GM06990 (cell line): ENCODE measurements around the gene CCSER1.

Source experiments
- DNase-seq: peaks from one replicate; pipeline ENCODE4 v3.0.0-alpha.2; 2011; ENCODE audit not compliant: insufficient read length; ENCODE audit errors: extremely low read depth
- H3K27me3 ChIP-seq: replicated peaks from 2 replicates; pipeline ENCODE4 v1.6.0; 2011; ENCODE audit warnings: low read length; ENCODE audit not compliant: control insufficient read depth, insufficient read depth
- H3K36me3 ChIP-seq: 2 replicates; pipeline ENCODE4 v1.5.1; 2011; ENCODE audit warnings: low read length; ENCODE audit not compliant: control insufficient read depth, insufficient read depth
- H3K4me3 ChIP-seq: replicated peaks from 2 replicates; pipeline ENCODE4 v1.5.1; 2011; ENCODE audit warnings: low read depth, mild to moderate bottlenecking, control low read depth, low read length
- TF ChIP-seq, protein P1 (sequence below): IDR thresholded peaks from 2 replicates; pipeline ENCODE4 v1.5.1; 2011; ENCODE audit warnings: low read length, control low read depth, mild to moderate bottlenecking, inconsistent platforms; ENCODE audit not compliant: insufficient read depth, poor library complexity, severe bottlenecking

CCSER1 gene

DNA sequence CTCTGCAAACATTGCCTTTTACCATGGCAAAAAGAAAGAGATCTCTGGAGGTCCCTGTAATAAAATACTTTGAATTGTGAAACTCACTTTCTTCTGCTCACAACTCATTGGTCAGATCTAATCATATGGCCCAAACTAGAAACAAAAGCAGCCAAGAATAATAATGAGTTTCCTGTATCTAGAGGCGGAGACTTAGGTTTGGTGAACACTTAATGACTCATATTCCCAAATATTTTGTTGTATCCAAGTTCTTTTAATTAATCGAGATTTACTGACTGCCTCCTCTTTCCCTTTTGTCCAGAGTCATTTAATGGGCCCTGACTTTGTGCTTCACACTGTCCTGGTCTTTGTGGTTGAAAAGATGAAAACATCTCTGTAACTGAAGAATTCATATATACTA lies 190.6 kb downstream of the CCSER1 start:
- H3K36me3 ChIP-seq: no peaks in the 10 kb centered on the region
- H3K27me3 ChIP-seq: no peaks in the 10 kb centered on the region
- DNase-seq: no peak
- H3K4me3 ChIP-seq: no peak overlapping the region
- TF ChIP-seq, protein P1, sequence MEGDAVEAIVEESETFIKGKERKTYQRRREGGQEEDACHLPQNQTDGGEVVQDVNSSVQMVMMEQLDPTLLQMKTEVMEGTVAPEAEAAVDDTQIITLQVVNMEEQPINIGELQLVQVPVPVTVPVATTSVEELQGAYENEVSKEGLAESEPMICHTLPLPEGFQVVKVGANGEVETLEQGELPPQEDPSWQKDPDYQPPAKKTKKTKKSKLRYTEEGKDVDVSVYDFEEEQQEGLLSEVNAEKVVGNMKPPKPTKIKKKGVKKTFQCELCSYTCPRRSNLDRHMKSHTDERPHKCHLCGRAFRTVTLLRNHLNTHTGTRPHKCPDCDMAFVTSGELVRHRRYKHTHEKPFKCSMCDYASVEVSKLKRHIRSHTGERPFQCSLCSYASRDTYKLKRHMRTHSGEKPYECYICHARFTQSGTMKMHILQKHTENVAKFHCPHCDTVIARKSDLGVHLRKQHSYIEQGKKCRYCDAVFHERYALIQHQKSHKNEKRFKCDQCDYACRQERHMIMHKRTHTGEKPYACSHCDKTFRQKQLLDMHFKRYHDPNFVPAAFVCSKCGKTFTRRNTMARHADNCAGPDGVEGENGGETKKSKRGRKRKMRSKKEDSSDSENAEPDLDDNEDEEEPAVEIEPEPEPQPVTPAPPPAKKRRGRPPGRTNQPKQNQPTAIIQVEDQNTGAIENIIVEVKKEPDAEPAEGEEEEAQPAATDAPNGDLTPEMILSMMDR: no peak

DNA sequence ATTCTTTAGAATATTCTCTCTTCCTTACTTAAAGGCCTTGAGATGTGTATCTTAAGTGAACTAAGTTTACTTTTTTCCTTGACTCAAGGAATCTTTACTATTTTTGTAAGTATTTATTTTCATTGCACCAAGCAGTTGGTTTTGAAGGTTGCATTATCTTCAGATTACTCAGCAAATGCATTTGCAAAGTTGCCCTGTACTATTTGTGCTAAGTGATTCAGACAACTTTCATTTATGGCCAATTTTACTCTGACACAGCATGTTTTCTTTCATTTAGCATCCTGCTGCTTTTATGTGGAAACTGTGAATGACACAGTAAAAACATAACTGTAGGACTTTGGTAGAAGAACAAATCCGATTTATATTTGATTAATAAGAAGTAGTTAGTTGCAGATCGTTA lies 191.0 kb downstream of the CCSER1 start:
- Histone ChIP-seq H3K4me3 (no peak overlapping the region), H3K36me3 (no peaks in the 10 kb centered on the region), H3K27me3 (no peaks in the 10 kb centered on the region)
- DNase-seq: no peak
- TF ChIP-seq, protein P1: no peak

DNA sequence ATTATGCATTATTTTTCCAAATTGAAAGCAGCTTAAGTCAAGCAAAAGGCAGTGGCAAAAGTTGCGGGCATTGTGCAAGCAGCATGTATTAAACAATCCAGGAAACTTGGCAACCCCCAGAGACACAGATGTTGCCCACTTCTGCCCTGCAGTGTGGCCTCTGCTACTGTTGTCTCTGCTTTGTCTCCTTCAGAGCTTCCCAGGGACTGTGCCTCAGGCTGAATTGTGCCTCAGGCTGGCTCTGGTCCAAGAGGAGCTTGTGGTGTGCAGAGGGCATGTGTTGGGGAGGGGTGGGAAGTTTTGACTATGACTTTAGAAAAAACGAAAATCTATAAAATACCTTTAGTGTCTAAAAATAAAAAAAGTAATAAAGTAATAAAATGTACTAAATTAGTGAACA lies 201.4 kb downstream of the CCSER1 start:
- TF ChIP-seq, protein P1: no peak
- no peak for DNase-seq
- H3K27me3 ChIP-seq: no peaks in the 10 kb centered on the region
- no peaks in the 10 kb centered on the region for H3K36me3 ChIP-seq
- no peak overlapping the region for H3K4me3 ChIP-seq

DNA sequence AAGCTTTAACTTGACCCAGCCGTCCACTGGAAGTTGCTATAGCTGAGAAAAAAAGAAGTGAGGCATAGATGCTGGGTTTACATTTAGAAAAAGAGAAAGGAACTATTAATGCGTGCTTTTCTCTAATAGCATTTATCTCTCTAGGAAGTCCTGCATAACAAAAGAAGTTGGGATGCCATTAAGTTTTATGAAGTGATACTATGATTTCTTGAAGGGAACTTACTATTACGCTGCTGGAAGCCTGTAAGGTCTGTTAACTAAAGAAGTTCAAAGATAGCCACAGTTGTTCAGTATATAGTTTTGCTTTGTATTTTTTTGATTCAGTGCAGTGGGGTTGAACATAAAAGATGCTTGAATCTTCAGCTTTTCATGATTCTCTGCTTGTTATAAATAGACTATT lies 203.4 kb downstream of the CCSER1 start:
- DNase-seq: no peak

DNA sequence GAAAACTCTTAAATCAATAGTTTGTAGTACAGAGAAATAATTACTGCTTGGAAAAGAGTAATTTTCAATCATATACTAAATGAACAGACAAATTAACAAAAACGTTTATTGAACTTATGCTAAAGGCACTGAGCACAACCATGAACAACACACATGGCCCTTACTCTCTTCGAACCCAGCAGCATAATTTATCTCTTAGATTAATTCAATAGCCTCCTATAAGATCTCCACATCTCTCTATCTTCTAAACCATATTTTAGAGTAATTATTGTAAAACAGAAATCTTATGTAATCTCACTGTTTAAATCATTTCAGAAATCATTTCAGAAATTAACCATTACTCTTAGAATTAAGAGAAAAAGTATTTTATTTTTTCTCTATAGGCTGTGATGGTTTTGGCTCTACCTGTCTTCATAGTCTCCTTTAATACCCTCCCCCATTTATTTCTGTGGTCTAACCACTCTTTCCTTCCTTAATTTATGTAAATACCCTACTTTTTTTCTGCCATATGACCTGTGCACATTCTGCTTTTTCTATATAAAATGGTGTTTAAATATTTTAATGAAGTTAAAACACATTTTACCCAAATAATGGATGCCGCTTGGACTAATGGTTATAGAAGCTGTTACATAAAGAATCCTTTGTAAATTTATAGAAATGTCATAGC lies 218.5 kb downstream of the CCSER1 start:
- no peak for DNase-seq
- Histone ChIP-seq H3K4me3 (no peak overlapping the region), H3K27me3 (no peaks in the 10 kb centered on the region), H3K36me3 (no peaks in the 10 kb centered on the region)
- TF ChIP-seq, protein P1: no peak

More for the DNA sequence above, 203.4 kb downstream of the CCSER1 start:
- Histone ChIP-seq H3K4me3 (no peak overlapping the region), H3K27me3 (no peaks in the 10 kb centered on the region), H3K36me3 (no peaks in the 10 kb centered on the region)
- TF ChIP-seq, protein P1: no peak

DNA sequence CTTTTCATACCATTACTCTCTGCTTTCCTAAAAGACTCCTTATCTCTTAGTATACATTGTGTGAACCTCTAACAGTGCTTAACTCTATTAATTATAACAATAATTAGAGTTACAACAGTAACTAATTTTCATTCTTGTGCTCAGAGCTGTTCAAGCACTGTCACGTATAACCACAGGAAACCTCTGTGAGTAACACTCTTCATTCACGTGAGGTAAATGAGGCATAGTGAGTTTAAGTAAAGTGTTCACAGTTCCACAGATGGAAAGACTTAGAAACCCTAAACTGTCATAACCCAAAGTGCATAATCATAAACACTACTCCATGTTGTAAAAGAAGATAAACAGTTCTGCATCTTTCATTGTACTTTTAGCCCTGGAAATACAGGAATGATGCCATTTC lies 222.4 kb downstream of the CCSER1 start:
- TF ChIP-seq, protein P1: no peak
- Histone ChIP-seq H3K4me3 (no peak overlapping the region), H3K27me3 (no peaks in the 10 kb centered on the region), H3K36me3 (no peaks in the 10 kb centered on the region)
- no peak for DNase-seq
